Measurements from ENCODE around the gene C2. TPM values are rescaled to one million over a fixed set of nuclear protein-coding genes. Genes with fewer than 3 reads are reported as not detected.

C2 gene
- polyA plus RNA-seq, 1 of the 3 experiments (the other 2 are of a cell fraction) = 0.43 TPM

DNA sequence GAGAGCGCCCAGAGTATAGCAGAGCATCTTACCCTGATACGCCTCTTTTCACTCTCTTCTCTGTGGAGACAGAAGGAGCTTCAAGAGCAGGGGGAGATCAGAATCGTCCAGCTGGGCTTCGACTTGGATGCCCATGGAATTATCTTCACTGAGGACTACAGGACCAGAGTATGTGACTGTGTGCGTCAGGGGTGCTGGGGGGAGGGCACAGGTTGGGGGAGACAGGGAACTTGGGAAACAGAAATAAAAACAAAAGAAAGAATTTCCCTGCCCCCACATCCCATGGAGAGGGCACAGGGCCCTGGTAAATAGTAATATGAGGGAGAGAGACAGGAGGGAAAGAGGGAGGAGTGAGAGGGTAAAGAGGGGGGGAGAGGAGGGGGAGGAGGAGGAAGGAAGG lies 51.3 kb downstream of the C2 start:
- Histone ChIP-seq H3K4me2 (no peak overlapping the region), H3K79me2 (ENCODE audit: insufficient read depth) (peaks cover 21% of the 10 kb centered on the region), H3K36me3 (replicated peaks in 1 of 2; ENCODE audit: control insufficient read depth in 1 of 2, insufficient read depth in 2 of 2, low read length in 1 of 2) (peaks cover 8 to 17% of the 10 kb centered on the region in 2 experiments), H3K9me3 (no peaks in the 10 kb centered on the region), H3K9ac (no peak overlapping the region), H3F3A (replicated peaks; ENCODE audit: insufficient read depth) (no peaks in the 10 kb centered on the region), H3K27me3 (ENCODE audit: insufficient read depth) (no peaks in the 10 kb centered on the region), H3K4me3 (ENCODE audit: low read depth in 2 of 2, low read length in 1 of 2) (no peak overlapping the region), H2AFZ (ENCODE audit: low read depth) (no peak overlapping the region), H3K4me1 (ENCODE audit: control insufficient read depth in 1 of 2, insufficient read depth in 2 of 2, low read depth in 1 of 2, low read length in 1 of 2) (no peaks in the 10 kb centered on the region), H4K20me1 (ENCODE audit: insufficient read depth) (no peaks in the 10 kb centered on the region), H3K27ac (ENCODE audit: low read depth in 2 of 2, low read length in 1 of 2) (no peak overlapping the region), H3K9me2 (no peaks in the 10 kb centered on the region)
- POLR2A ChIA-PET = no interaction called here
- 84% methylated on average over 5 of the region's 5 CpGs for WGBS (ENCODE audit: low lambda C conversion rate)
- TF ChIP-seq MEF2A (IDR thresholded peaks at IDR 0.05; ENCODE audit: borderline replicate concordance, low read depth) (no peak), GABPA (IDR thresholded peaks at IDR 0.05; ENCODE audit: low read depth) (no peak), RXRA (IDR thresholded peaks at IDR 0.05; ENCODE audit: borderline replicate concordance, low read depth) (no peak), ELF1 (IDR thresholded peaks at IDR 0.05) (no peak), JUND (IDR thresholded peaks at IDR 0.05) (no peak), NFIC (IDR thresholded peaks at IDR 0.05; ENCODE audit: borderline replicate concordance) (no peak), YY1 (IDR thresholded peaks at IDR 0.05; ENCODE audit: low read depth) (no peak), SMC3 (IDR thresholded peaks at IDR 0.05; ENCODE audit: low read depth, low read length) (no peak), CHD2 (IDR thresholded peaks at IDR 0.05; ENCODE audit: low read length, partially characterized antibody) (no peak), FOXM1 (IDR thresholded peaks at IDR 0.05; ENCODE audit: low read depth) (no peak), NRF1 (IDR thresholded peaks at IDR 0.05; ENCODE audit: low read depth, low read length) (no peak), FOSL2 (IDR thresholded peaks at IDR 0.05; ENCODE audit: borderline replicate concordance, low read depth) (no peak), POLR2AphosphoS5 (IDR thresholded peaks at IDR 0.05; ENCODE audit: low read depth, low read length) (no peak), RCOR1 (IDR thresholded peaks at IDR 0.05; ENCODE audit: low read length) (no peak)
- TF ChIP-seq, protein P1, sequence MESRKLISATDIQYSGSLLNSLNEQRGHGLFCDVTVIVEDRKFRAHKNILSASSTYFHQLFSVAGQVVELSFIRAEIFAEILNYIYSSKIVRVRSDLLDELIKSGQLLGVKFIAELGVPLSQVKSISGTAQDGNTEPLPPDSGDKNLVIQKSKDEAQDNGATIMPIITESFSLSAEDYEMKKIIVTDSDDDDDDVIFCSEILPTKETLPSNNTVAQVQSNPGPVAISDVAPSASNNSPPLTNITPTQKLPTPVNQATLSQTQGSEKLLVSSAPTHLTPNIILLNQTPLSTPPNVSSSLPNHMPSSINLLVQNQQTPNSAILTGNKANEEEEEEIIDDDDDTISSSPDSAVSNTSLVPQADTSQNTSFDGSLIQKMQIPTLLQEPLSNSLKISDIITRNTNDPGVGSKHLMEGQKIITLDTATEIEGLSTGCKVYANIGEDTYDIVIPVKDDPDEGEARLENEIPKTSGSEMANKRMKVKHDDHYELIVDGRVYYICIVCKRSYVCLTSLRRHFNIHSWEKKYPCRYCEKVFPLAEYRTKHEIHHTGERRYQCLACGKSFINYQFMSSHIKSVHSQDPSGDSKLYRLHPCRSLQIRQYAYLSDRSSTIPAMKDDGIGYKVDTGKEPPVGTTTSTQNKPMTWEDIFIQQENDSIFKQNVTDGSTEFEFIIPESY (IDR thresholded peaks at IDR 0.05; ENCODE audit: borderline replicate concordance, low read depth) = no peak
- TF ChIP-seq, protein P2, sequence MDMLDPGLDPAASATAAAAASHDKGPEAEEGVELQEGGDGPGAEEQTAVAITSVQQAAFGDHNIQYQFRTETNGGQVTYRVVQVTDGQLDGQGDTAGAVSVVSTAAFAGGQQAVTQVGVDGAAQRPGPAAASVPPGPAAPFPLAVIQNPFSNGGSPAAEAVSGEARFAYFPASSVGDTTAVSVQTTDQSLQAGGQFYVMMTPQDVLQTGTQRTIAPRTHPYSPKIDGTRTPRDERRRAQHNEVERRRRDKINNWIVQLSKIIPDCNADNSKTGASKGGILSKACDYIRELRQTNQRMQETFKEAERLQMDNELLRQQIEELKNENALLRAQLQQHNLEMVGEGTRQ (IDR thresholded peaks at IDR 0.05; ENCODE audit: borderline replicate concordance, low read depth, low read length) = no peak
- TF ChIP-seq, protein P3, sequence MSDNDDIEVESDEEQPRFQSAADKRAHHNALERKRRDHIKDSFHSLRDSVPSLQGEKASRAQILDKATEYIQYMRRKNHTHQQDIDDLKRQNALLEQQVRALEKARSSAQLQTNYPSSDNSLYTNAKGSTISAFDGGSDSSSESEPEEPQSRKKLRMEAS (IDR thresholded peaks at IDR 0.05; ENCODE audit: low read depth) = no peak
- TF ChIP-seq, protein P4, sequence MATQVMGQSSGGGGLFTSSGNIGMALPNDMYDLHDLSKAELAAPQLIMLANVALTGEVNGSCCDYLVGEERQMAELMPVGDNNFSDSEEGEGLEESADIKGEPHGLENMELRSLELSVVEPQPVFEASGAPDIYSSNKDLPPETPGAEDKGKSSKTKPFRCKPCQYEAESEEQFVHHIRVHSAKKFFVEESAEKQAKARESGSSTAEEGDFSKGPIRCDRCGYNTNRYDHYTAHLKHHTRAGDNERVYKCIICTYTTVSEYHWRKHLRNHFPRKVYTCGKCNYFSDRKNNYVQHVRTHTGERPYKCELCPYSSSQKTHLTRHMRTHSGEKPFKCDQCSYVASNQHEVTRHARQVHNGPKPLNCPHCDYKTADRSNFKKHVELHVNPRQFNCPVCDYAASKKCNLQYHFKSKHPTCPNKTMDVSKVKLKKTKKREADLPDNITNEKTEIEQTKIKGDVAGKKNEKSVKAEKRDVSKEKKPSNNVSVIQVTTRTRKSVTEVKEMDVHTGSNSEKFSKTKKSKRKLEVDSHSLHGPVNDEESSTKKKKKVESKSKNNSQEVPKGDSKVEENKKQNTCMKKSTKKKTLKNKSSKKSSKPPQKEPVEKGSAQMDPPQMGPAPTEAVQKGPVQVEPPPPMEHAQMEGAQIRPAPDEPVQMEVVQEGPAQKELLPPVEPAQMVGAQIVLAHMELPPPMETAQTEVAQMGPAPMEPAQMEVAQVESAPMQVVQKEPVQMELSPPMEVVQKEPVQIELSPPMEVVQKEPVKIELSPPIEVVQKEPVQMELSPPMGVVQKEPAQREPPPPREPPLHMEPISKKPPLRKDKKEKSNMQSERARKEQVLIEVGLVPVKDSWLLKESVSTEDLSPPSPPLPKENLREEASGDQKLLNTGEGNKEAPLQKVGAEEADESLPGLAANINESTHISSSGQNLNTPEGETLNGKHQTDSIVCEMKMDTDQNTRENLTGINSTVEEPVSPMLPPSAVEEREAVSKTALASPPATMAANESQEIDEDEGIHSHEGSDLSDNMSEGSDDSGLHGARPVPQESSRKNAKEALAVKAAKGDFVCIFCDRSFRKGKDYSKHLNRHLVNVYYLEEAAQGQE (IDR thresholded peaks at IDR 0.05; ENCODE audit: low read depth, low read length) = no peak
- TF ChIP-seq, protein P5, sequence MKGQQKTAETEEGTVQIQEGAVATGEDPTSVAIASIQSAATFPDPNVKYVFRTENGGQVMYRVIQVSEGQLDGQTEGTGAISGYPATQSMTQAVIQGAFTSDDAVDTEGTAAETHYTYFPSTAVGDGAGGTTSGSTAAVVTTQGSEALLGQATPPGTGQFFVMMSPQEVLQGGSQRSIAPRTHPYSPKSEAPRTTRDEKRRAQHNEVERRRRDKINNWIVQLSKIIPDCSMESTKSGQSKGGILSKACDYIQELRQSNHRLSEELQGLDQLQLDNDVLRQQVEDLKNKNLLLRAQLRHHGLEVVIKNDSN (IDR thresholded peaks at IDR 0.05; ENCODE audit: borderline replicate concordance, low read depth) = no peak
- CTCF ChIA-PET = interaction anchor here (1.8 kb wide), 1 partner anchor 27 kb away, joined by 6 read pairs; no protein-coding TSS in a partner anchor
- DNase-seq = no peak

Data from SK-N-SH (cell line).